H7 (cell line): Measurements from ENCODE around the gene FGF12. TPM values are rescaled to one million over a fixed set of nuclear protein-coding genes. Genes with fewer than 3 reads are reported as not detected.

Experiments
- DNase-seq: peaks from one replicate; pipeline ENCODE4 v3.0.0; 2012
- H3K27me3 ChIP-seq: 2 replicates; pipeline ENCODE4 v1.6.0; 2011; ENCODE audit warnings: mild to moderate bottlenecking, low read length; ENCODE audit not compliant: control insufficient read depth, insufficient read depth
- H3K36me3 ChIP-seq: replicated peaks from 2 replicates; pipeline ENCODE4 v1.5.1; 2011; ENCODE audit warnings: low read length; ENCODE audit not compliant: control insufficient read depth, insufficient read depth
- H3K4me3 ChIP-seq: 2 replicates; pipeline ENCODE4 v1.5.1; 2011; ENCODE audit warnings: low read depth, mild to moderate bottlenecking, control low read depth, low read length, moderate library complexity; ENCODE audit not compliant: insufficient read depth
- total RNA-seq: library from RNA; depleted of rRNA; stranded (reverse); fragments of >200 nt; shearing (Covaris generic); gene quantifications from 2 replicates; pipeline ENCODE4 v1.2.3, GENCODE V29; 2014; rRNA removed

Gene FGF12
- total RNA-seq, 1 experiment from 2014 or later, result 9.6 TPM

DNA sequence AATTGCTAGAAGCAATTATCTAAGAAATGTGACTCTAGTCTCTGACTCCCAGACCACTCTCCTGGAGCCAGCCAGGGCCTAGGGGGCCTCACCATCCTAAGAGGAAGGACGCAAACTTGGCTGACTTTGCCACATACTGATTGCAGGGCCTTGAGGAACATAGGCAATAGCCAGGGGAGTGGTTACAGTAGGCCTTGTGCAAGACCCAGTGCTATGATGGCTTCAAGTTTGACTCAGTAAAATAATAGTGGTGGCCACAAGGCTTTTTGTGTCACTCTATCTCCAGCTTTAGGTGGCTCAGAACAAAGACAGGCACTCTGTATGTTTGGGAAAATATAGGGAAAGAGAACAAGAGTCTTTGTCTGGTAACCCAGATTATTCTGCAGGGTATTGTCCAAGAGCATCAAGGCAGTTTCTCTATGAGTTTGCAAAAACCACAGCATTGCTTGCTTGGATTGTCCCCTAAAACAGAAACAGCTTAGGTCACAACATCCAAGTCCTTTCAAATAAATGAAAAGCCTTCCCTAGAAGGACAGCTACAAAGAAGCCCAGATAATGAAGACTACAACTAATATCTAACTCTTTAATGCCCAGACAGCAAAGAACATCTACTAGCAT is 634.8 kb downstream of the FGF12 start:
- no peak overlapping the region for H3K4me3 ChIP-seq
- no peak for DNase-seq
- no peaks in the 10 kb centered on the region for H3K27me3 ChIP-seq
- H3K36me3 ChIP-seq, result no peaks in the 10 kb centered on the region

DNA sequence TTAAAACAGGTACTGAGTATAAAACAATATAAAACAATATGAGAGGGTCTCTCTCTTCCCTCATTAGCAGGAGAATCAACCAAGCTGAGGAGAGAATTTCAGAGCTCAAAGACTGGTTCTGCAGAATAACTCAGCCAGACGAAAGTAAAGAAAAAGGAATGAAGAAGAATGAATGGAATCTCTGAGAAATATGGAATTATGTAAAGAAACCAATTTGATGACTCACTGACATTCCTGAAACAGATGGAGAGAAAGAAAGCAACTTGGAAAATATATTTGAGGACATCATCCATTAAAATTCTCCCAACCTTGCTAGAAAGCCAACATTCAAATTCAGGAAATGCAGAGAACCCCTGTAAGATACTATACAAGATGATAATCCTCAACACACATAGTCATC is 635.5 kb downstream of the FGF12 start:
- H3K4me3 ChIP-seq, result no peak overlapping the region
- DNase-seq, result no peak
- H3K27me3 ChIP-seq, result no peaks in the 10 kb centered on the region
- H3K36me3 ChIP-seq, result no peaks in the 10 kb centered on the region

GRCh38 chr3:192090586-192090985 is 636.8 kb downstream of the FGF12 start:
- H3K4me3 ChIP-seq, result no peak overlapping the region
- no peaks in the 10 kb centered on the region for H3K27me3 ChIP-seq
- DNase-seq, result peak; percentile 15
- no peaks in the 10 kb centered on the region for H3K36me3 ChIP-seq

Other genes starting within 250 kb of the FGF12 start
- 32.6 and 36.9 TPM in 2 replicates for gene MB21D2, start 190.3 kb upstream of the FGF12 start, total RNA-seq